ENCODE results near the gene ALKBH3.

The ALKBH3 gene

DNA sequence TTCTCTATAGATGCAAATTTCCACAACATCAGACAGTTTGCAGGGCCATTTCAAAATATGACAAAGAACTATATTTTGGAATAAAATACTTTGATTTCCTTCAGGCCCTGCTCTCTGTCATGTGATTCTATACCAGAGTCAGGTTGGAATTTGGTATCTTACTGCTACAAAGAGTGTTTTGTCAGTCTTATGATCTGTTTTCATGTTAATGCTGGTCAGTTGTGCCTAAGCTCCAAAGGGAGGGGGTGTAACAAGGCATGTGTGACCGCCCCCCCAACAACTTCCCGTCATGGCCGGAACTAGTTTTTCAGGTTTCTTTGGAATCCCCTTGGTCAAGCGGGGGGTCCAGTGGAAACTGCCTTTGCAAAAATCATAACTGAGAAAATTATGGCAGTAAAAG lies 76.9 kb downstream of the ALKBH3 start:
- no peak for TF ChIP-seq SIN3A (IDR thresholded peaks at IDR 0.05; ENCODE audit: borderline replicate concordance, insufficient read depth, low read length)
- TF ChIP-seq, protein P1, sequence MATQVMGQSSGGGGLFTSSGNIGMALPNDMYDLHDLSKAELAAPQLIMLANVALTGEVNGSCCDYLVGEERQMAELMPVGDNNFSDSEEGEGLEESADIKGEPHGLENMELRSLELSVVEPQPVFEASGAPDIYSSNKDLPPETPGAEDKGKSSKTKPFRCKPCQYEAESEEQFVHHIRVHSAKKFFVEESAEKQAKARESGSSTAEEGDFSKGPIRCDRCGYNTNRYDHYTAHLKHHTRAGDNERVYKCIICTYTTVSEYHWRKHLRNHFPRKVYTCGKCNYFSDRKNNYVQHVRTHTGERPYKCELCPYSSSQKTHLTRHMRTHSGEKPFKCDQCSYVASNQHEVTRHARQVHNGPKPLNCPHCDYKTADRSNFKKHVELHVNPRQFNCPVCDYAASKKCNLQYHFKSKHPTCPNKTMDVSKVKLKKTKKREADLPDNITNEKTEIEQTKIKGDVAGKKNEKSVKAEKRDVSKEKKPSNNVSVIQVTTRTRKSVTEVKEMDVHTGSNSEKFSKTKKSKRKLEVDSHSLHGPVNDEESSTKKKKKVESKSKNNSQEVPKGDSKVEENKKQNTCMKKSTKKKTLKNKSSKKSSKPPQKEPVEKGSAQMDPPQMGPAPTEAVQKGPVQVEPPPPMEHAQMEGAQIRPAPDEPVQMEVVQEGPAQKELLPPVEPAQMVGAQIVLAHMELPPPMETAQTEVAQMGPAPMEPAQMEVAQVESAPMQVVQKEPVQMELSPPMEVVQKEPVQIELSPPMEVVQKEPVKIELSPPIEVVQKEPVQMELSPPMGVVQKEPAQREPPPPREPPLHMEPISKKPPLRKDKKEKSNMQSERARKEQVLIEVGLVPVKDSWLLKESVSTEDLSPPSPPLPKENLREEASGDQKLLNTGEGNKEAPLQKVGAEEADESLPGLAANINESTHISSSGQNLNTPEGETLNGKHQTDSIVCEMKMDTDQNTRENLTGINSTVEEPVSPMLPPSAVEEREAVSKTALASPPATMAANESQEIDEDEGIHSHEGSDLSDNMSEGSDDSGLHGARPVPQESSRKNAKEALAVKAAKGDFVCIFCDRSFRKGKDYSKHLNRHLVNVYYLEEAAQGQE (IDR thresholded peaks at IDR 0.05; ENCODE audit: insufficient read depth in 1 of 2, low read depth in 2 of 2, low read length in 2 of 2), result no peak
- no peak for TF ChIP-seq POLR2AphosphoS5 (IDR thresholded peaks at IDR 0.05; ENCODE audit: low read depth, low read length)
- no peak for TF ChIP-seq FOXP2 (optimal IDR thresholded peaks at IDR 0.05; ENCODE audit: borderline replicate concordance, extremely low read depth, extremely low read length, insufficient read depth)
- TF ChIP-seq TAF1 (IDR thresholded peaks at IDR 0.05; ENCODE audit: borderline replicate concordance, insufficient read depth, low read length), result no peak

DNA sequence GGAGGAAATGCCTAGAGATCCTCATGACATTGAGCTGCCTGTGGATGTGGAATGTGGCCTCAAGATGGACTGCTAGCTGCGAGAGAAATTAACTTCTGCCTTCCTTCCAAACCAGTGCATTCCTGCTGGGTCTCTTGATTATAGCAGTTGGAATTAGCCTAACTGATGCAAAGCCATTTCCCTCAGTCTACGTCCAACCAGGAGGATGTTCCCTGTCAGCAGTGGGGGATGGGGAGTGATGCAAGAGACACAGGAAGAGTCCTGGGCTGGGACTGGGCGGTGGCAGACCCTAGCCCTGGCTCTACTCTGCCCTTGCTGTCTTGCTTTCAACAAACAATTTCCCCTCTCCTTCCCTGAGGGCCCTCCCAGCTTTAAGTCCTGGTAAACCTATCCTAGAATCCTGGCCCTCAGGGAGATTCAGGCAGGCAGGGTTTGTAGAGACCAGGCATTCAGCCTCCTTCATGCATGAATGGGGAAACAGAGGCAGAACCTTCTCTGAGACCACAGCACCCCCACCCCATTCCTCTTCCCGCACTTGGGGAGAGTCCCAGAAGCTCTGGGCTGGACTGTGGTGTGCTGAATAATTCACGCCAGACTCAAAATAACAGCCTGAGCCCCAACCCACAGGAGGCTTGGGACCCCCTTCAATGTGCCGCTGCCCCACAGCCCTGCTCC lies 78.8 kb downstream of the ALKBH3 start:
- TF ChIP-seq POLR2AphosphoS5 (IDR thresholded peaks at IDR 0.05; ENCODE audit: low read depth, low read length) (no peak), SIN3A (IDR thresholded peaks at IDR 0.05; ENCODE audit: borderline replicate concordance, insufficient read depth, low read length) (no peak), FOXP2 (optimal IDR thresholded peaks at IDR 0.05; ENCODE audit: borderline replicate concordance, extremely low read depth, extremely low read length, insufficient read depth) (no peak), TAF1 (IDR thresholded peaks at IDR 0.05; ENCODE audit: borderline replicate concordance, insufficient read depth, low read length) (no peak)
- TF ChIP-seq, protein P1 (IDR thresholded peaks at IDR 0.05; ENCODE audit: insufficient read depth in 1 of 2, low read depth in 2 of 2, low read length in 2 of 2), result no peak

DNA sequence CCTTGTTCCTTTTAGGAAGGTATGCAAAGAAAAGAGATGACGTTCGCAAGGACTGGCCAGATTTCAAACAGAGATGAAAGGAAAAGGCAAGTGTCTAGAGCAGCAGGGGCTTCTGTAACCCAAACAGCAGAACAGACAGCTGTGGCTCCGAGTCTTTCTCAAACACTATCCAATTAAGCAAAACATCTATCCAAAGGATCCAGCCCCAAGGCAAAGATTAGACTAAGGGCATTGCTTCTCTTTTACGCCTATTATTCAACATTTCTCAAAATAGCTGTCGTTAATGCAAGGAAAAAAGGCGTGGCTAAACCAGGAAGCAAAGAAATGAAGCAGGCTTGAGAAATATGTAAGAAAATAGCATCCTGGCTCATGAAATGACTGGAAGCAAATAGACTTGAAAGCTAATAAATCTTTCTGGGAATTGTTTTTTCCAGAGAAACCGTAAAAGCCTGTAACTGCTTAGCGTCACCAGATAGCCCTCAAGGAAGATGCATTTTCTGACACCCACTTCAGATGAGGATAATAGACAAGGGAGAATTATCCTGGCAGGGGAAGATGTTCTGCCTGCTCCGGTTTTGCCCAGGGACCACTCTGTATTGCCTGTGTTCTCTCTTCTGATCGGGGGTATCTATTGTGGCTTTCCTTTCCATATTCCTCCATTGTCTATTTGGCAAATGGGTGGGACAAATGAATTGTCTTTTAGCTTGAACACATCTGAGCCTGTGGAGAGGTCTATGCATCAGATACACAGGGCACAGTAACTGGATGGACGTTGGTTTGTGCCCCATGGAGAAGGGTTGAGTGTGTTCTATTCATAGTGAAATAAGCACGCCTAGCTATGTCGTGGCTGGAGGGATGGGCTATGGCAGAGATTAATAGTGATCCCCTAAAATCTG lies 82.0 kb downstream of the ALKBH3 start:
- TF ChIP-seq SIN3A (IDR thresholded peaks at IDR 0.05; ENCODE audit: borderline replicate concordance, insufficient read depth, low read length), result no peak
- no peak for TF ChIP-seq POLR2AphosphoS5 (IDR thresholded peaks at IDR 0.05; ENCODE audit: low read depth, low read length)
- no peak for TF ChIP-seq FOXP2 (optimal IDR thresholded peaks at IDR 0.05; ENCODE audit: borderline replicate concordance, extremely low read depth, extremely low read length, insufficient read depth)
- no peak for TF ChIP-seq TAF1 (IDR thresholded peaks at IDR 0.05; ENCODE audit: borderline replicate concordance, insufficient read depth, low read length)
- TF ChIP-seq, protein P1 (IDR thresholded peaks at IDR 0.05; ENCODE audit: insufficient read depth in 1 of 2, low read depth in 2 of 2, low read length in 2 of 2), result no peak

DNA sequence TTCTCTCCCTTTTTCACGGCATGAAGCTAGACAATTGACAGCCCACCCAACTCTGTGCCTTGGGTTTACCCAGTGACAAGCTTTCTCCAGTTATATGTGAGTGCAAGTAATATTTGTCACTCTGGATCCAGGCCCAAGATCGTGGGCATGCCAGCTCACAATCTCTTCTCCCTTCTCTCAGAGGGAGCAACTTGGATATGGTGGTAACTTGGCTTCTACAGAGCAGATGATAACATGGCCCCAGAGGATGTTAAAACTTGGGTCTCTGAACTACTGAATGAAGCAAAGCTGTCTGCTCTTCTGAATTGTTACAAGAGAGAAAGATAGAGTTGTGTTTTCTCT lies 82.6 kb downstream of the ALKBH3 start:
- no peak for TF ChIP-seq FOXP2 (optimal IDR thresholded peaks at IDR 0.05; ENCODE audit: borderline replicate concordance, extremely low read depth, extremely low read length, insufficient read depth)
- TF ChIP-seq SIN3A (IDR thresholded peaks at IDR 0.05; ENCODE audit: borderline replicate concordance, insufficient read depth, low read length), result no peak
- TF ChIP-seq, protein P1 (IDR thresholded peaks at IDR 0.05; ENCODE audit: insufficient read depth in 1 of 2, low read depth in 2 of 2, low read length in 2 of 2), result no peak
- TF ChIP-seq TAF1 (IDR thresholded peaks at IDR 0.05; ENCODE audit: borderline replicate concordance, insufficient read depth, low read length), result no peak
- no peak for TF ChIP-seq POLR2AphosphoS5 (IDR thresholded peaks at IDR 0.05; ENCODE audit: low read depth, low read length)

Measured in PFSK-1 (cell line).